ENCODE data around the gene ANKRD13B.

ANKRD13B gene

DNA sequence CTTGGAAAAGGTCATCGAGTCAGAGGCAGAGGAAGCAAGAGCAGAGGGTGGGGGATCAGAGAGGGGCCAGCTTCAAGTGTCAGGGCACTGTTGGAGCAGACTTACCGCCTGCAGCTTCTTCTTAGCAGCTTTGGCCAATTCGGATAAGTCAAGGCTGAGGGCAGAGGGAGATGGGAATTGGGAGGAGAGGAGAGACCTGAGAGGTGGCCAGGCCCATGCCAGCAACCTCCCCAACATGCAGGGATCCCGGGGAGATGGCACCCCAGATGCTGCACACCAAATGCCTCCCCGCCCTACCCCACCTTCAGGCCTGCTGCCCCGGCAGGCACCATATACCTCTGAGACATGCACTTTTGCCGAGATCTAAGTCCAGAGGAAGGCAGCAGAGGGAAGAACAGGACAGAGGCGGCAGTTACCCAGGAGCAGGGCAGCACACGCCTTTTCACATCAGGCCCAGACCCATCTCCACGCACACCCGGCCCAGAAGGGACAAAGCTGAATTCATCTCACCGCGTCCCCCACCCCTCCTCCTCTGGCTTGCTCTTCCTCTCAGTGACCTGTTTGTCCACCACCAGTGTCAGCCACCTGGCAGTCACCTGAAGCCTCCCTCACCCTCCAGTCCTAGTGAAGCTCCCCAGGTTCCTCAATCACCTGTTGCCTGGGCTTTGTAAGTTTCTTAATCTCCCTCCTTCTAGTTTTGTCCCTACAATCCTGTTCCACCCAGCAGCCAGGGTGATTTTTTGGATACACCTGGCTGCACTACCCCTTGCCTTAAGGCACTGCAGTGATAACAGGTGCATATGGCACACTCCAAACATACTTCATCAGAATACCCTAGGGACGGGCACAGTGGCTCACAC lies 14.1 kb upstream of the ANKRD13B start:
- TF ChIP-seq, protein P1, sequence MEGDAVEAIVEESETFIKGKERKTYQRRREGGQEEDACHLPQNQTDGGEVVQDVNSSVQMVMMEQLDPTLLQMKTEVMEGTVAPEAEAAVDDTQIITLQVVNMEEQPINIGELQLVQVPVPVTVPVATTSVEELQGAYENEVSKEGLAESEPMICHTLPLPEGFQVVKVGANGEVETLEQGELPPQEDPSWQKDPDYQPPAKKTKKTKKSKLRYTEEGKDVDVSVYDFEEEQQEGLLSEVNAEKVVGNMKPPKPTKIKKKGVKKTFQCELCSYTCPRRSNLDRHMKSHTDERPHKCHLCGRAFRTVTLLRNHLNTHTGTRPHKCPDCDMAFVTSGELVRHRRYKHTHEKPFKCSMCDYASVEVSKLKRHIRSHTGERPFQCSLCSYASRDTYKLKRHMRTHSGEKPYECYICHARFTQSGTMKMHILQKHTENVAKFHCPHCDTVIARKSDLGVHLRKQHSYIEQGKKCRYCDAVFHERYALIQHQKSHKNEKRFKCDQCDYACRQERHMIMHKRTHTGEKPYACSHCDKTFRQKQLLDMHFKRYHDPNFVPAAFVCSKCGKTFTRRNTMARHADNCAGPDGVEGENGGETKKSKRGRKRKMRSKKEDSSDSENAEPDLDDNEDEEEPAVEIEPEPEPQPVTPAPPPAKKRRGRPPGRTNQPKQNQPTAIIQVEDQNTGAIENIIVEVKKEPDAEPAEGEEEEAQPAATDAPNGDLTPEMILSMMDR (IDR thresholded peaks at IDR 0.05; ENCODE audit: low read depth, low read length): no peak

DNA sequence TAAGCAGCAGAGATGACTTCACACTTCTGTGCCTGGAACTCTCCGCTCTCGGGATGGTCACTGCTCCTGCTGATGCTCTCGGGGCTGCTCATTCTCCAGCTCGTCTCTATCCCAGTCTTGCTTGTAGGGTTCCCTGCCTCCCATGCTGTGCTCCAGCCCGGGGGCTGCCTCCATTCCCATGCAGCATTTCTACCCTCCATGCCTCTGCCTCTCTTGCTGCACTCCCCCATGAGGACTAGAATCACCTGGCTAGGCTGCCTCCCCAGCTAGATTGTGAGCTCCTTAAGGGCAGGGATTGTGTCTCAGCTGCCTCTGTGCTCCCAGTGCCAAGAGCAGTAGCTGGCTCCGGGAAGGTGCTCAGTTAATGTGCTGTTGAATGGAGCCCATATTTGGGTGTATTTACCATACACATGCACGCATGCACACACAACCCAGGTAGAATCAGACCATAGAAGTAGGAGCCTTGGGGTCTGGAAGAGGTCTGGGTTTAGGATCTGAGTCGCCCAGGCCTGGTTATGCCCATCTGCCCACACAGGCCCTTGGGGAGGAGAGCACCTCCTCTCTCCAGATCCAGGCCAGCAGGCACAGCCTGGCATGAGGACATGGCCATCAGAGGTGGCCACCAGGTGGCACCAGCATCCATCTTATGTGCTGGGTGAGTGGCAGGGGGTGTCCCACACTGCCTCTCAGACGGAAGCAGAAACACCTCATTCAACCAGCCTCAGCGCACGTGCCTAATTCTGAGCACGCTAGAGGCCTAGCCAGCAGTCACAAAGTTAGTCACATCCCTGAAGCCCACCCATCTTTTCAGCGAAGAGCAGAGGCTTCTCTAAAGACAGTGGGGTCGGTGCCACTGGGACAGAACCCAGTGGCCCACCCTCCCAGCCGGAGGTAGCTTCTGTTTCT lies 12.8 kb upstream of the ANKRD13B start:
- TF ChIP-seq, protein P1 (IDR thresholded peaks at IDR 0.05; ENCODE audit: low read depth, low read length): peak; percentile 92
- DNase-seq (ENCODE audit: extremely low read depth, low read depth): peak; percentile 41

More for the DNA sequence above, 14.1 kb upstream of the ANKRD13B start:
- DNase-seq (ENCODE audit: extremely low read depth, low read depth): no peak

DNA sequence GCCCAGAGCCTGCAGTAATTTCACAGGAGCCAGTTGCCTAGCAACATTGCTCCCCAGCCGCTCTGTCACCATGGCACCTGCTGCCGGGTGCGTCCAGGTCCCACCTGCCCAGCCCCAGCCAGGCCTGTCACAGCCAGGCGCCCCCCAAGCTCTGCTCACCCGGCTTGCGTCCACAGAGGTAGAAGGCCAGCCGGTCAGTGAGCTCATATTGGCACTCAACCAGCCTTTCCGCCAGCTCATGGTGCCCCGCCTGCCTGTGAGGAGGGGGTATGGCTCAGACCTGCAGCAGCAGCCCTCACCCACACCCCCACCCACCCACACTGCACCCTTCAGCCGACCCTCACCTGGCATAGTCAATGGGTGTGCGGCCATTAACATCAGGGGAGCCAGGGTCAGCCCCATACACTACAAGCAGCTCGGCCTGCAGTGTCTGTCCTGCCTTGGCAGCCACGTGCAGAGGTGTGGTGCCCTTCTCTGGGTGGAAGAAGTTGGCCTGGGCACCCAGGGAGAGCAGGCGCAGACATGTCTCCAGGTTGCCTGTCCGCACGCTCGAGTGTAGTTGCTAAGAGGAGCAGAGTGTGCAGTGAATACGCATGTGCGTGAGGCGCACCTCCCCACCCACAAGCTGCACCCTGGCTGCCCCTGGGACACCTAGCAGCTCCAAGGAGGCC lies 11.2 kb upstream of the ANKRD13B start:
- no peak for DNase-seq (ENCODE audit: extremely low read depth, low read depth)

GRCh38 chr17:29582254-29582765 lies 10.6 kb upstream of the ANKRD13B start:
- no peak for DNase-seq (ENCODE audit: extremely low read depth, low read depth)
- TF ChIP-seq, protein P1 (IDR thresholded peaks at IDR 0.05; ENCODE audit: low read depth, low read length): no peak

More for the DNA sequence above, 11.2 kb upstream of the ANKRD13B start:
- TF ChIP-seq, protein P1 (IDR thresholded peaks at IDR 0.05; ENCODE audit: low read depth, low read length): no peak

- TF ChIP-seq, protein P1 (IDR thresholded peaks at IDR 0.05; ENCODE audit: low read depth, low read length): no peak
- DNase-seq (ENCODE audit: extremely low read depth, low read depth): no peak
Observed at GRCh38 chr17:29582772-29583171, 10.2 kb upstream of the ANKRD13B start.

GRCh38 chr17:29583324-29584248 lies 9.3 kb upstream of the ANKRD13B start:
- TF ChIP-seq, protein P1 (IDR thresholded peaks at IDR 0.05; ENCODE audit: low read depth, low read length): no peak
- no peak for DNase-seq (ENCODE audit: extremely low read depth, low read depth)

All from AG09319 (cell line).